HG02759 (cell line): ENCODE data around the gene GABRQ.

Source experiments
- ATAC-seq: cut with Tn5 transposase; IDR thresholded peaks from one replicate; pipeline ENCODE4 v1.9.1; 2021; ENCODE audit warnings: mild to moderate bottlenecking, moderate library complexity; ENCODE audit not compliant: unreplicated experiment

Gene GABRQ

DNA sequence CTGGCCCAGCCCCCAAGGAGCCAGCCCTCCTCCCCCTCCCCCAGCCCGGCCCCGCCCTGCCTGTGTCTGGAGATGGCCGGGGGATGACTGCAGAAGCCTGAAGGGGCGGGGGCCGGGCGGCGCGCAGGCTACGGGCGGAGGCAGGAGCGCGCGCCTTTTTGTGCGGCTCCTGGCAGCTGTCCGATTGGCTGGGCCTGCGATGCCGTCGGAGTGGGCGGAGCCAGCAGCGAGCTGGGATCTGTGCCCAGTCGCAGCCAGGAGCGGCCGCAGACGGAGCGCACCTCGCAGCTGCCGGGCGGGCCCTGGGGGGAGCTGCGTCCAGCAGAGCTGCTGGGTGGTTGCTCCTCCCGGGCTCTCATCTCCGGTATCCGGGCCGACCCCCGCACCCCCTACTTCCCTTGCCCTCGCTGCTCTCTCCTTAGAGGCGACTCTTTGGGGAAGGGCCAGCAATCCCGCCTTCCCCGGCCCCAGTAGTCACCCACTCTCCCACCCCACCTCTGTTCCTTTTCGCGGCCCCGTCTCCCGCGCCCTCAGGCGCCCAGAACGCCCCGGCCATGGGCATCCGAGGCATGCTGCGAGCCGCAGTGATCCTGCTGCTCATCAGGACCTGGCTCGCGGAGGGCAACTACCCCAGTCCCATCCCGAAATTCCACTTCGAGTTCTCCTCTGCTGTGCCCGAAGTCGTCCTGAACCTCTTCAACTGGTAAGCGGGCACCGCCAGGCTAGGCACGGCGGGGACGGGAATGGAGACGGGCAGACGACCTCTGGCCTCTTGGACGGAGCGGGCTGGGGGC lies at the start of gene GABRQ:
TSS of gene GABRQ (plus strand) at position 247 of the 794 bp plus-strand sequence. CDS start at position 555, 308 bp downstream.
- no peak for ATAC-seq

DNA sequence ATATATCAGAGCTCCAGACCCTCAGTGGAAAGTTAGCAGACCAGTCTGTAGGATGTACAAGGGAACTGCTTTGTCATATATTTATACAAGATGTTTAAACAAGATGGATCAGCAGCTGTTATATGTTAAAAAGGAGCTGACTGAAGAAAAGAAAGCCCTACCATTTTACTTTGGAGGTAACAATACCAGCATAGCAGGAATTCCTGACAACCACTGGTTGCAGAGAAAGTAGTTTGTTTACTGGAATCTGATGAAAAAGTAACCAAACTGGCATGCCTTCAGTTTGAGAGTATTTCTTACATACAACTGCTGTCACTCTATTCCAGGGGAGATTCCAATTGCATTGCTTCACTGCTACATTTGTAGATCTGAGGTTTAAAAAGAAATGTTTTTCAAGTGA lies 49.5 kb upstream of the GABRQ start:
- ATAC-seq, result no peak

DNA sequence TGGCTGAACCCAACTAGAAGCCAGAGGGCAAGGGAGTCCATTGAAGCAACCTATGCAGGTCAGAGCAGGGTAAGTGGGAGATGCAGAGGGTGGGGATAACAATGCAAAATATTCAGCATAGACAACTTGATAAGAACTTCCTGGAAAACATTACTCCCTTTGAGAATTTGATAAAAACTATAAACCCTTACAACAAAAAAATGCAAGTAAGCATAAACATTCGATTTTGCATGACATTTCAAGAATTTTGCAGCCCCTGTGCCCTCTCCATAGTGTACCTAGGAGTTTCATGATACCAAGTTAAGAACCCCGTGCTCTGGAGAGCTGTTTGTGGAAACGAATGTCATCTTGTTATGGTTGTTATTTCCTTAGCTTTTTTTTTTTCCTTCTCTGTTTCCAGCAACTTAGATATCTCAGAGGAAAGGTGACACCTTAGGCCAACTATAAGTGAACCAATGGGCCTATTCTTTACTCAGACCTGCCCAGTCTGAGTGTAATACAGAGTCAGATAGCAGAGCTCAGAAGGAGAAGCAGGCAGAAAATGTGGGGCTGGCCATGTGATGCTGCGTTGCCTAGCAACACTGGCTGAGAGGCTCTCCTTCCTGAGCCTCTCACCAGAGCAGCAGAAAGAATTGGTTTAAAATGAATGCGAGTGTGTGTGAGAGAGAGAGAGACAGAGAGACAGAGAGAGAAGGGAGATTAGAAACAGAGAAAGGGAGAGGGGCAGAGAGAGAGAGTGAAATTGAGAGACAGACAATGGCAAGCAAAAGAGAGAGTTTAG lies 36.7 kb upstream of the GABRQ start:
- ATAC-seq, result no peak

DNA sequence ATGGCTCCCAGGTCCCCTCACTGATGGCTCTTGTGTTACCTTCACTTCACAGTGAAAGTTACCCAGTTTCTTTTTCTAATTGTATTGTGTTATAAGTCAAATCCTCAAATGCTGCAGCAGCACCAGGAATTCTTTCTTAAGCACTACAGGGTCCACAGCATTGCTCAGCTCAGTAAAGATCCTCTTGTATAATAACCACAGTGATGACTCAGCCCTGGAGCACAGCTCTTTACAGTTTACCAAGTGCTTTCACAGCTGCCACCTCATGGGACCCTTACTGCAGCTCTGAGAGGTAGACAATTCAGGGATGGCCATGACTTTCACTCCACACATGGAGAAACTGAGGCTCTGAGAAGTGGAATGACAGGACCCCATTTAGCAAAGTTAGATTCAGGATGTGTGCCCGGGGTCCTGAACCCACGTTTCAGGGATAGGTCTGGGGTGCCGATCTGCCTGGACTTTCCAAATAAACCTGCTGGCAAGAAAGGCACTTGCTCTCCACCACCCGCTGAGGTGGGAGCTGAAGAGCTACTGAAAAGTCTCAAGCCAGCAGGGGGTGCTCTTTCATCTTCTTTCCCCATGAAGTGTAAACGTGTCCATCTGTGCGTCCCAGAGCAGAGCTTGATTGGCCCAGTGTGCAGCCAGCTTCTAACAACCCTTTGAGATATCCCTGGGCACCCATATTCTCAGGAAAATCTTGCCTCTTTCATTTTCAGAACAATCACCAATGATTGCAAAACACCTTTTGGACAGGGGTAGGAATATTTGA lies 35.7 kb upstream of the GABRQ start:
- ATAC-seq, result no peak

DNA sequence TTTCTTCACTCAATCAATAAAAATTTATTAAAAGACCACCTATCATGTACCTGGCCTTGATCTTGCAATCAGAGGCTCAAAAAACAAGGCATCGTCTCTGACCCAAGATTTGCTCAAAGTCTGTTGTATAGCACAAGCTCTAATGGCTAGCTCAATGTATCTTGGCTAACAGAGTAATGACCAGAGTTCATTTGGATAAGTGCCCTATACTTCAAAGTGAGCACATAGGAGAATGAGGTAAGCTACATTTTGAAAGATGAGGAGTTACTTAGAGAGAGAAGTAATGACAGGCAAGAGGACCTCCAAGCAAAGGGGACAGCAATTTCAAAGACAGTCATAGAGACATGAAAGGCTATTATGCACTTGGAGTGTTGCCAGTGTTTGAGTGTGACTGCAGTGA lies 22.9 kb upstream of the GABRQ start:
- ATAC-seq, result no peak

DNA sequence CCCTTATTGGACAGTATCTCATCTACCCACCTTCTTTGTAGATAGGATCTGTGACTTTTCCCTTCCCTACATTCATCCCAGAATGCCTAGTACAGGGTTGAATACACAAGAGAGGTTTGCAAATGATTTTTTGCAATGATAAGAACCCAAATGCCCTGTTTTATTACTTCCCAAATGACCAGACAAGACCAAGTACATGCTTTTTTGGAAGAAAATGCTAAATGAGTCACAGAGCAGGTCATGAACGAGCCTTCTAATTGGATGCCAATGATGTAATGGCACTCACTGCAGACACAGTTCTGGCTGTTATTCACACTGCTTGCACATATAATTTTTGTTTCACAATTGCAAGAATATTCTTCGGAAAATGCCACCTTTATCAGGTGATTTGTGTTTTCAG lies 17.8 kb upstream of the GABRQ start:
- ATAC-seq, result no peak

DNA sequence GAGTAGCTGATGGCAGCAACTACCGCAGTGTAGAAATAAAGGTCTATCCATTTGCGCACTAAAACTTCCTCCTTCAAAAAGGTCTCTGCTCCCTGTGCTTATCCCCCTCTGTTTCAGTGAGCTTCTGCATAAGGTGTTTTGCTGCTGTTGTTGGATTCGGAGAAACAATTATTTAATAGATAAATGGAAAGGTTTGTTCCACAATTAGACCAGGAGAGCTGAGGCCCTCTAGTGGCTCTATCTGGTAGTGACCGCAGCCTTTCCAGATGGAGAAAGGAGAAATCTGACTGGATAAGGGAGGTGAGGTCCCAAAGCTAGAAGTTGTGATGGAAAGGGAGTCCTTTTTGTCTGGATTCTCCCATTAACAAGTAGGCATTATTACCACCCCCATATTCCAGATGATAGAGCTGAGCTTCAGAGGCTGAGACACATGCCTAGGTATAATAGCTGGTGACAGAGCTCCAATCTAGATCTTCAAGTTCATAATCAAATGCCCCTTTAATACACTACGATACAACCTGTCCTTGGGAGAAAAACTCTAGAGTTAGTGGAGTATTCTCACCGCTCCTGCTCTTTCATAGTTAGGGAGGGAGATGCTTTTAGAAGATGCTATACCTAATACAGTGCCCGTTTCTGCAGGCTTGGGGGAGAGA lies 5.1 kb upstream of the GABRQ start:
- ATAC-seq, result no peak

DNA sequence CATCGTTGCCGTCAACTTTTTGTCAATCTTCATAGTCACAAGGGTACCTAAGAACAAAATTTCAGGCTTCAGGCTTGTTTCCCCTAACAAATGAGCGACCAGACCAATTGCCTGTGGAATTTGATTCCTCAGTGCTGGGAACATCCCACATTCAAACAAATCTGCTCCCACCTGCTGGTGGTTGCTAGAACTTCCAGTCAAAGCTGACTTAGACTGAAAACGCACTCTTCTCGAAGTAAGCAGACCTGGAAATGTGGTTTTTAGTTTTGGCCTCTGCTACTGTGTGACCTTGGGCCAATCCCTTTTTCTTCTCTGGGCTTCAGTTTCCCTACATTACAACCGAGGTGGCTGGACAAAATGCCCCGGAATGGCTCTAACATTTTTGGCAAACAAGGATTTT lies 1.8 kb upstream of the GABRQ start:
- ATAC-seq, result no peak

DNA sequence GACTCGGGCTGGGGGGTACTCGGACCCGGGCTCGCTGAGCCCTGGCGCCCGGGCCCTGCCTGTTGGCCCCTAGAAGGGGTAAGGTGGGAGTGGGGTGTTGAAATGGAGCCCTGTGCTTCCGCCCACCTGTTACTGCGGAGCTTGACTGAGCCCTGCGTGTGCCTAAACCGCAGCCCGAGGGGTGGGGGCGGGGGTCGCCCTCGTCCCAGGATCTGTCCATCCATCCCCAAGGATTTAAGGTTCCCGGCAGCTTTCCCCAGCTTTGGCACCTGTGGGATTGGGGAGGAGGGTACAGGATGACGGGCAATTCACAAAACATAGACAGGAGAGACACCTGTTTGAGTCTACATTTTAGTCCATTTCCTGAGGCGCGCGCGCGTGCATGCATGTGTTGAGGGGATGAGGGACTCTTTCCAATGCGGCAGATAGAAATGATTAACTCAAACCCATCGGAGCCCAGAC lies 779 bp downstream of the GABRQ start:
- ATAC-seq, result no peak

DNA sequence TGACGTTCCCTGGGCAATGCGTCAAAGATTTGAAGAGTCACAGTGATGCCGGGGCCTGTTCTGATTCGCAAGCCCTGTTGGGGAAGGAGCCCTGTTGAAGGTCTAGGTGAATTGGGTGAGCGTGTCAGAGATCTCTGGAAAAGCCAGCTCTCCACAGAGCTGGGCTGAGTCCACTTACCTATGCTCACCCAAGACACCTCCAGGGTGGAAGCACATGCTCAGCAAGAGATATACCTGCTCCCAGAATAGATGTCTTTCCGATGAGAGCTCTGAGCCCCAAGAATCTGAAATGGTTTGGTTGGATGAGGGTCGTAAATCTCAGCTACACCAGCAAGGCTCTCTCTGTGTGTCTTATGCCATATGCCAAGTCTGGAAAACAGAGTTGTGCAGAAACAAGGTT lies 1.7 kb downstream of the GABRQ start:
- no peak for ATAC-seq

DNA sequence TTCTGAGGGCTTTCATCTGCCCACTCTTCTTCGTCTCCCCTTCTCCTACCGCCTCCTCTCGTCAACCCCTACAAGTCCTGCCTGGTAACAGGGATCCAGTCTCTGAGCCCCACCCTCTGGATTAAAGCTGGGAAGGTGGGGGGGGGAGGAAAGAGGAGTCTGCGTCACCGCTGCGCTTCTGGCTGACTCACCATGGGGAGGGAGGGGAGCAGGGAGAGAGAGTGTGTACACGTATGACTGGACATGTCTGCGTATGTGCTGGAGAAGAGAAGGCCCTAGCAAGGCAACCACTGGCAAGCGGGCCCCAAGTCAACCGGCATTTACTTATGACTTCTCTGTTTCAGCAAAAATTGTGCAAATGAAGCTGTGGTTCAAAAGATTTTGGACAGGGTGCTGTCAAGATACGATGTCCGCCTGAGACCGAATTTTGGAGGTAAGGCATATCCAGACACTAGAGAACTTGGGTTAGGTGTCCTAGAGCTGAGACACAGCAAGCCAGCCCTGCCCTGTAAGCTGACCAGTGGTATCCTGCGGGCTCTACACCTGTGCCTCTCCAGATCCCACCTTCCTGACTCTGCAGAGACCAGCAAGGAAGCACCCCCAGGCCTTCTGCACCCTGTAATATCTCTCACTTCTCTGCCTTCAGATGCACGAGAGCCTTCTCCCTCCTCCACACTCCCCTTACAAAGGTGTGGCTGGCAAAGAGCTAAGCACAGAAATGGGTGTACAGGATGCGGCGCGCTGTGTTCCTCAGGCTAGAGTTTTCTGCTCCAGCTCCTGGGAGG lies 2.5 kb downstream of the GABRQ start:
- no peak for ATAC-seq

DNA sequence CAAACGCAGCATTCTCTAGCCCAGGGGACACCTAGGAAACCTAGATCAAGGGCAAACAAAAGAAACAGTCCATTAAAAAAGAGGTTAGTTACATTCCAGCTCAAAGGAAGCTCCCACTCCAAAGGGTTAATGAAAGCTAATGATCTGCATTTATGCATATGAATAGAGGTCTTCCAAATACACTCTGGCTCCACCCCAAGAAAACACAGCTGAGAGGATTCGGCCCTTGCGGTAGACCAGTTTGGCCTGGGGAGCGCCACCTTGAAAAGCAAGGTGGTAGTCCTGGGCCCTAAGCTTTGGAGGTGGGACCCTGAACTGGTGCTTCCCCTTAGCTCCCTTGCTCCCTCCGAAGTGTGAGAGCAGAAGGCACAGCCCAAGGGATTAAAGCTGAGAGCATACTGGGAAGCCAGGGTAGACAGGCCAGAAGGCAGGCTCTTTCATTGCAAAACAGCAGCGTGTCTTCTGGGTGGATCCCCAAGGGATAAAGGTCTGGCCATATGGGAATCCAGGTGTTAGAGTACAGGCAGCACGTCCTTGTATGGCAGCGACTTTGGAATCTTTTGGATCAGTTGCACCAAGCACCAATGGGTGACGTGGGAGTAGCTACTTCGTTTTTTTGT lies 3.7 kb downstream of the GABRQ start:
- no peak for ATAC-seq

DNA sequence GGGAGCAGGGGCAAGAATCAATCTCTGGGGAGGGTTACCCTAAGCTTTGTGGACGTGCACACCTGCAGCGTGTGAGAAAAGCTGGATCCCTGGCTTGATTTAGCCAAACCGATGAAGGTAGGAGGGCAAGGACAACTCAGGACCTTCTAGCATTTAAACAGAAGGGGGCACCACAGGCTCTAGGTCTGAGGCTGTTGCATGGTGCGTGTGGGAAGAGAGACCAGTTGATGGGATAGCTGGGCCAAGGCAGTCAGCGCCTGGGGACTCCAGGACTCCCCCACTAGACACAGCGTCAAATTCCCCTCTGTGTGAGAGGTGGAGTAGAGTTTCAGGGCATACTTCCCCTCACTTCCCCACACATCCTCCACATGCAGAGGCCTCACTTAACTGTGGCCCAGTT lies 4.3 kb downstream of the GABRQ start:
- no peak for ATAC-seq

DNA sequence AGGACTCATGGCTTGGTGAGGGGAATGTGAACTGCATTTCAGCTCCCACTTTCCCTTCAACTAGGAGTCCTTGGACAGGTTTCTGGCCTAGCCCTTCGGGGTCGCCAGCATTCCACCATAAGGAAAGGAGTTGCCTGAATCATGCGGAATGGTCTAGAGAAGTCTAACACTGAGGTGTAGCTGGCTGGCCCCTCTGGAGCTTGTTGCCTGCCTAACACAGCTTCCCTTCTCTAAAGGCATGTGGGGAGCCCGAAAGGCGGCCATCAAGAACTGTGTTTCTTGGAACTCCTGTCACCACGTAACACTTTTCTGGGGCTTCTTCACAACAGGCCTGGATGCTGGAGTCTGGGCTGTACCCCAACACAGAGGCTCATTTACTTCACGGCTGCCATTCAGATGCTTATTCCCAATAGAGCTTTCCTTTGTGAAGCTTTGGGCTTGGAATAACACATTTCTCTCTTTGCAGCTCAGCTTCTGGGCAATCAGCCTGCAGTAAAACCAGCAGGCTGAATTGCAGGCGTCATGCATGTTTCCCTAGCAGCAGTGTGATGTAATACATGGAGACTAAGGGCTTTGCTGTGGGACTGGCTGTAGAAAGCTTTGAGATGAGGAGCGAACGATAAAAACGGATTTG lies 5.4 kb downstream of the GABRQ start:
- ATAC-seq, result no peak

DNA sequence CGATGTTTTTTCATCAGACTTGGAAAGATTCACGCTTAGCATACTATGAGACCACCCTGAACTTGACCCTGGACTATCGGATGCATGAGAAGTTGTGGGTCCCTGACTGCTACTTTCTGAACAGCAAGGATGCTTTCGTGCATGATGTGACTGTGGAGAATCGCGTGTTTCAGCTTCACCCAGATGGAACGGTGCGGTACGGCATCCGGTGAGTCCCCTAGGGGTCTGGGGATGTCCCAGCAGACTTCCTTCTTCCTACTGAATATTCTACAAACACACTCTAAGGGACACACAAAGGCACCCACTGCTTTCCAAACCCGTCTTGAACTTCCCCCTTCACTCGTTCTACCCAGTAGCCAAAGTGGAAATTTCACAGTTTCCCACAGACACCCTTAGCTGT lies 9.3 kb downstream of the GABRQ start:
- ATAC-seq, result no peak

DNA sequence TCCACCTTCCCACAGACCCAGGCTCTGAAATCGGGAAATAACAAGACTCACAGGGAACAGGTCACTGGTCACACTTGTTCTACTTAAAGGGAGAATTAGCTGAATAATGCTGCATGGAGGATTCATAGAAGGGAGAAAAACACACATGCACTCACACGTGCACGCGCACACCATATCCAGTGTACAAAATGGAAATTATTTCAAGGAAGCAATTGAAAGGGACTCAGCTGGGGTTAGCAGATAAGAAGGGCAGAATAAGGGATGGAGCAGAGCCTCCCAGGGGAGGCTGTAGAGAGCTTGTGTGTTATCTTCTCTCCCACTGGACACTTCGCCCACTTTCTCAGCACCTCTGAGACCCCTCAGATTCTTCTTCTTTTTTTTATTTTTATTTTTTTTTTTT lies 10.3 kb downstream of the GABRQ start:
- ATAC-seq, result no peak

DNA sequence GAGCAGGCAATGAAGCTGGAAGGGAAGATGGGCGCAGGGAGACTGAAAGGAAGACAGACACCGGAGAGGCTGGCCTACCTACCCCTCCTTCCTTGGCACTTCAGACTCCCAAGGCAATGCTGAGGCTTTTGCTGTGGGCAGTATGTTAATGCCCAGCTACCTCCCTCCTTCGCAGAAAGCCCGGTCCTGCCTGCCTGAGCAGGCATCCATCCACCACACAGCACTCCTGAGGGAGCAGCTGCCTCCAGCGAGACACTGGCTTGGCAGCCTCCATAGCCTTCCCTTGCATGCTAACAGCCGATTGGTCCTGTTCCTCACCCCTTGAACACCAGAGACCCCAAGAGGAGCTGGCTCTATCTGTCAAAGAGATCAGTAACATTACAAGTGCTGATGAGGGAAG lies 14.4 kb downstream of the GABRQ start:
- ATAC-seq, result no peak

DNA sequence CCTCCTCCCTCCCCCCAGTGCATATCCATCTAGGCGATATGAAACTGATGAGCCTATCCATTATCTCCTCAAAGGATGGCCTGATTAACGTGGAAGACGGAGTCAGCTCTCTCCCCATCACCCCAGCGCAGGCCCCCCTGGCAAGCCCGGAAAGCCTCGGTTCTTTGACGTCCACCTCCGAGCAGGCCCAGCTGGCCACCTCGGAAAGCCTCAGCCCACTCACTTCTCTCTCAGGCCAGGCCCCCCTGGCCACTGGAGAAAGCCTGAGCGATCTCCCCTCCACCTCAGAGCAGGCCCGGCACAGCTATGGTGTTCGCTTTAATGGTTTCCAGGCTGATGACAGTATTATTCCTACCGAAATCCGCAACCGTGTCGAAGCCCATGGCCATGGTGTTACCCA lies 14.8 kb downstream of the GABRQ start:
- ATAC-seq, result no peak

DNA sequence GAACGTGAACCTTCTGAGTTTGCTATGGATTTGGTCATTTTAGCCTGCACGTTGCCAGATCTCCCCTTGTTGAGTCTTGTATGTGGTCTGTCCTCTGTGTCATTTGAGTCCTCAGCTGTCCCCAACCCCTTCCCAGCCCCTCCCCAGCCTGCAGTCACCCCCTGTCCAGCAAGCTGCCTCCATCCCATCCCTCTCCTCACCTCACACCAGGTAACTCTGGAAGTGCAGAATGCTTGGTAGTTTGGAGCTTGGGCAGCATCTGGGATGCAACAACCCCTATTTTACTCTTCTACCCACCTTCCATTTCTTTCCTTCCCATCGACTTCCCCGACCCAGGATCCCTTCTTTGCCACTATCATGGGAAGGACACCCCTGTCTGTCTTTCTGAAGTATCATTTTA lies 18.4 kb downstream of the GABRQ start:
- ATAC-seq, result no peak
